ENCODE measurements around the gene ADCY10. TPM values are rescaled to one million over a fixed set of nuclear protein-coding genes. Genes with fewer than 3 reads are reported as not detected.
A peak's percentile ranks its signal among the peaks of the same experiment; 100 is the strongest.

ADCY10 gene
- total and polyA plus RNA-seq, 9 of the 15 experiments (the other 6 are each of a cell fraction or from before 2014, with no cell fraction given), result 0.08 to 0.86 (median 0.22) TPM

DNA sequence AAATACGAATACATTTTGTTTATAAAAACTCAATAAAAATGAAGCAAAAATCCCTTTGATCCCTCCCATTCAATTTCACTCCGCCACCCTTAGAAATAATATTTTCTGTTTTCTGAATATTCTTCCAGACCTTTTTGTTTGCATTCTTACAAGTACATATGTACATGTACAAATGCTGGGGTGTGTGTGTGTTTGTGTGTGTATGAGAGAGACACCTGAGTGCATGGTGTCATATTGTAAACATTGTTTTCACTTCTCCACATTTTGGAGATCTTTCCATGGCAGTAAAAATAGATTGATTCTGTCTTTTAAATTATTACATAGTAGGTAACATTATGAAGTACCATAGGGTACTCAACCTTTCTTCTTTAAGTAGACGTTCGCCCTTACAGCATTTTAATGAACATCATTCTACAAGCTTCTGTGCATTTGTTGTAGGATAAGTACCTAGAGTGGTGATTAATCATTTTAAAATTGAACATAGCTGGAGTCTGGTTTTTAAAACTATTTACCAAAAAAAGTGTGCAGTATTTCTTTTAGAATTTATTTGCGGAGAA, 24.2 kb upstream of the ADCY10 start (continued):
- TF ChIP-seq, protein P1, sequence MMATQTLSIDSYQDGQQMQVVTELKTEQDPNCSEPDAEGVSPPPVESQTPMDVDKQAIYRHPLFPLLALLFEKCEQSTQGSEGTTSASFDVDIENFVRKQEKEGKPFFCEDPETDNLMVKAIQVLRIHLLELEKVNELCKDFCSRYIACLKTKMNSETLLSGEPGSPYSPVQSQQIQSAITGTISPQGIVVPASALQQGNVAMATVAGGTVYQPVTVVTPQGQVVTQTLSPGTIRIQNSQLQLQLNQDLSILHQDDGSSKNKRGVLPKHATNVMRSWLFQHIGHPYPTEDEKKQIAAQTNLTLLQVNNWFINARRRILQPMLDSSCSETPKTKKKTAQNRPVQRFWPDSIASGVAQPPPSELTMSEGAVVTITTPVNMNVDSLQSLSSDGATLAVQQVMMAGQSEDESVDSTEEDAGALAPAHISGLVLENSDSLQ (IDR thresholded peaks at IDR 0.05), result 0 out of 2 replicates have a peak, but pooled peaks have one; percentile 5
- TF ChIP-seq, protein P2, sequence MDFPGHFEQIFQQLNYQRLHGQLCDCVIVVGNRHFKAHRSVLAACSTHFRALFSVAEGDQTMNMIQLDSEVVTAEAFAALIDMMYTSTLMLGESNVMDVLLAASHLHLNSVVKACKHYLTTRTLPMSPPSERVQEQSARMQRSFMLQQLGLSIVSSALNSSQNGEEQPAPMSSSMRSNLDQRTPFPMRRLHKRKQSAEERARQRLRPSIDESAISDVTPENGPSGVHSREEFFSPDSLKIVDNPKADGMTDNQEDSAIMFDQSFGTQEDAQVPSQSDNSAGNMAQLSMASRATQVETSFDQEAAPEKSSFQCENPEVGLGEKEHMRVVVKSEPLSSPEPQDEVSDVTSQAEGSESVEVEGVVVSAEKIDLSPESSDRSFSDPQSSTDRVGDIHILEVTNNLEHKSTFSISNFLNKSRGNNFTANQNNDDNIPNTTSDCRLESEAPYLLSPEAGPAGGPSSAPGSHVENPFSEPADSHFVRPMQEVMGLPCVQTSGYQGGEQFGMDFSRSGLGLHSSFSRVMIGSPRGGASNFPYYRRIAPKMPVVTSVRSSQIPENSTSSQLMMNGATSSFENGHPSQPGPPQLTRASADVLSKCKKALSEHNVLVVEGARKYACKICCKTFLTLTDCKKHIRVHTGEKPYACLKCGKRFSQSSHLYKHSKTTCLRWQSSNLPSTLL (IDR thresholded peaks at IDR 0.05), result no peak
- TF ChIP-seq, protein P3, sequence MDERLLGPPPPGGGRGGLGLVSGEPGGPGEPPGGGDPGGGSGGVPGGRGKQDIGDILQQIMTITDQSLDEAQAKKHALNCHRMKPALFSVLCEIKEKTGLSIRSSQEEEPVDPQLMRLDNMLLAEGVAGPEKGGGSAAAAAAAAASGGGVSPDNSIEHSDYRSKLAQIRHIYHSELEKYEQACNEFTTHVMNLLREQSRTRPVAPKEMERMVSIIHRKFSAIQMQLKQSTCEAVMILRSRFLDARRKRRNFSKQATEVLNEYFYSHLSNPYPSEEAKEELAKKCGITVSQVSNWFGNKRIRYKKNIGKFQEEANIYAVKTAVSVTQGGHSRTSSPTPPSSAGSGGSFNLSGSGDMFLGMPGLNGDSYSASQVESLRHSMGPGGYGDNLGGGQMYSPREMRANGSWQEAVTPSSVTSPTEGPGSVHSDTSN (CRISPR knock-in tag; IDR thresholded peaks at IDR 0.05; ENCODE audit: low read depth), result no peak
- TF ChIP-seq, protein P3 (tag; conservative IDR thresholded peaks at IDR 0.05; ENCODE audit: low read depth), result peak; percentile 36; the same call in 1 of the 2 replicates
- TF ChIP-seq, protein P4, sequence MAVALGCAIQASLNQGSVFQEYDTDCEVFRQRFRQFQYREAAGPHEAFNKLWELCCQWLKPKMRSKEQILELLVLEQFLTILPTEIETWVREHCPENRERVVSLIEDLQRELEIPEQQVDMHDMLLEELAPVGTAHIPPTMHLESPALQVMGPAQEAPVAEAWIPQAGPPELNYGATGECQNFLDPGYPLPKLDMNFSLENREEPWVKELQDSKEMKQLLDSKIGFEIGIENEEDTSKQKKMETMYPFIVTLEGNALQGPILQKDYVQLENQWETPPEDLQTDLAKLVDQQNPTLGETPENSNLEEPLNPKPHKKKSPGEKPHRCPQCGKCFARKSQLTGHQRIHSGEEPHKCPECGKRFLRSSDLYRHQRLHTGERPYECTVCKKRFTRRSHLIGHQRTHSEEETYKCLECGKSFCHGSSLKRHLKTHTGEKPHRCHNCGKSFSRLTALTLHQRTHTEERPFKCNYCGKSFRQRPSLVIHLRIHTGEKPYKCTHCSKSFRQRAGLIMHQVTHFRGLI (CRISPR knock-in tag; IDR thresholded peaks at IDR 0.05), result 0 out of 2 replicates have a peak, but pooled peaks have one; percentile 8
- TF ChIP-seq MAZ (CRISPR knock-in tag; conservative IDR thresholded peaks at IDR 0.05 in 1 of 2, IDR thresholded peaks at IDR 0.05 in 1 of 2), result peak in 1 of 2 experiments; percentile 16; a peak in 1 of 4 replicates
- TF ChIP-seq MEIS2 (IDR thresholded peaks at IDR 0.05; ENCODE audit: partially characterized antibody), result peak; percentile 14
- no peak for TF ChIP-seq ZNF174 (CRISPR knock-in tag; IDR thresholded peaks at IDR 0.05)
- TF ChIP-seq, protein P5, sequence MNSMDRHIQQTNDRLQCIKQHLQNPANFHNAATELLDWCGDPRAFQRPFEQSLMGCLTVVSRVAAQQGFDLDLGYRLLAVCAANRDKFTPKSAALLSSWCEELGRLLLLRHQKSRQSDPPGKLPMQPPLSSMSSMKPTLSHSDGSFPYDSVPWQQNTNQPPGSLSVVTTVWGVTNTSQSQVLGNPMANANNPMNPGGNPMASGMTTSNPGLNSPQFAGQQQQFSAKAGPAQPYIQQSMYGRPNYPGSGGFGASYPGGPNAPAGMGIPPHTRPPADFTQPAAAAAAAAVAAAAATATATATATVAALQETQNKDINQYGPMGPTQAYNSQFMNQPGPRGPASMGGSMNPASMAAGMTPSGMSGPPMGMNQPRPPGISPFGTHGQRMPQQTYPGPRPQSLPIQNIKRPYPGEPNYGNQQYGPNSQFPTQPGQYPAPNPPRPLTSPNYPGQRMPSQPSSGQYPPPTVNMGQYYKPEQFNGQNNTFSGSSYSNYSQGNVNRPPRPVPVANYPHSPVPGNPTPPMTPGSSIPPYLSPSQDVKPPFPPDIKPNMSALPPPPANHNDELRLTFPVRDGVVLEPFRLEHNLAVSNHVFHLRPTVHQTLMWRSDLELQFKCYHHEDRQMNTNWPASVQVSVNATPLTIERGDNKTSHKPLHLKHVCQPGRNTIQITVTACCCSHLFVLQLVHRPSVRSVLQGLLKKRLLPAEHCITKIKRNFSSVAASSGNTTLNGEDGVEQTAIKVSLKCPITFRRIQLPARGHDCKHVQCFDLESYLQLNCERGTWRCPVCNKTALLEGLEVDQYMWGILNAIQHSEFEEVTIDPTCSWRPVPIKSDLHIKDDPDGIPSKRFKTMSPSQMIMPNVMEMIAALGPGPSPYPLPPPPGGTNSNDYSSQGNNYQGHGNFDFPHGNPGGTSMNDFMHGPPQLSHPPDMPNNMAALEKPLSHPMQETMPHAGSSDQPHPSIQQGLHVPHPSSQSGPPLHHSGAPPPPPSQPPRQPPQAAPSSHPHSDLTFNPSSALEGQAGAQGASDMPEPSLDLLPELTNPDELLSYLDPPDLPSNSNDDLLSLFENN (IDR thresholded peaks at IDR 0.05; ENCODE audit: low read depth in 2 of 2, low read length in 2 of 2), result no peak
- TF ChIP-seq, protein P6, sequence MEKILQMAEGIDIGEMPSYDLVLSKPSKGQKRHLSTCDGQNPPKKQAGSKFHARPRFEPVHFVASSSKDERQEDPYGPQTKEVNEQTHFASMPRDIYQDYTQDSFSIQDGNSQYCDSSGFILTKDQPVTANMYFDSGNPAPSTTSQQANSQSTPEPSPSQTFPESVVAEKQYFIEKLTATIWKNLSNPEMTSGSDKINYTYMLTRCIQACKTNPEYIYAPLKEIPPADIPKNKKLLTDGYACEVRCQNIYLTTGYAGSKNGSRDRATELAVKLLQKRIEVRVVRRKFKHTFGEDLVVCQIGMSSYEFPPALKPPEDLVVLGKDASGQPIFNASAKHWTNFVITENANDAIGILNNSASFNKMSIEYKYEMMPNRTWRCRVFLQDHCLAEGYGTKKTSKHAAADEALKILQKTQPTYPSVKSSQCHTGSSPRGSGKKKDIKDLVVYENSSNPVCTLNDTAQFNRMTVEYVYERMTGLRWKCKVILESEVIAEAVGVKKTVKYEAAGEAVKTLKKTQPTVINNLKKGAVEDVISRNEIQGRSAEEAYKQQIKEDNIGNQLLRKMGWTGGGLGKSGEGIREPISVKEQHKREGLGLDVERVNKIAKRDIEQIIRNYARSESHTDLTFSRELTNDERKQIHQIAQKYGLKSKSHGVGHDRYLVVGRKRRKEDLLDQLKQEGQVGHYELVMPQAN (IDR thresholded peaks at IDR 0.05; ENCODE audit: borderline replicate concordance), result peak; percentile 14; the same call in 1 of the 2 replicates
- peak; percentile 3 for TF ChIP-seq CHD1 (IDR thresholded peaks at IDR 0.05; ENCODE audit: low read length)
